ENCODE results near the gene DSTN.

DNA sequence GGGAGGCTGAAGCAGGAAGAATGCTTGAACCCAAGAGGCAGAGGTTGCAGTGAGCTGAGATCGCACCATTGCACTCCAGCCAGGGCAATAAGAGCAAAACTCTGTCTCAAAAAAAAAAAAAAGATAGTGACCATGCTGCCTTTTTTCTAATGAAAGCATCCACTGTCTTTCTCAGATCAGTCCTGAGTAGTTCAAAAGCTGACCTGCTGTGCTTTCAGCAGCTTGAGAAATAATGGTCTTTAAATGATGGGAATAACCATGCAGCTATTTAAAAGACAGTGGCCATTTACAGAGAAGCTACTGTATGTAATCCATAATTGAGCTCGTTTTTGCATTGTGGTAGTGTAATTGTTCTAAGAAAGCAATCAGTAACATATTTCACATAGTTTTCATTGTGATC is 36.1 kb downstream of the DSTN start:
- TF ChIP-seq POLR2A (IDR thresholded peaks at IDR 0.05; ENCODE audit: low read depth, low read length) (no peak), TAF1 (IDR thresholded peaks at IDR 0.05; ENCODE audit: borderline replicate concordance, low read depth, low read length) (no peak), POLR2AphosphoS5 (IDR thresholded peaks at IDR 0.05; ENCODE audit: low read depth, low read length) (no peak)
